GM12878 (cell line): Measurements from ENCODE around the gene ELL2. TPM values are rescaled to one million over a fixed set of nuclear protein-coding genes. Genes with fewer than 3 reads are reported as not detected.

Experiments
- ATAC-seq: fragments of 200-7000 bp; cut with Tn5 transposase; 3 replicates; pipeline ENCODE4 v1.9.1; 2020; ENCODE audit warnings: mild to moderate bottlenecking, moderate library complexity
- BruUV-seq: library from RNA; stranded (reverse); fragments of 400-500 nt; replicated peaks from 2 replicates; lab custom pipeline; 2021; lab: Mats Ljungman, UMichigan
- CTCF ChIA-PET: fragments of 300-600 bp; sonication (Branson Sonifier 250); formaldehyde crosslinking; extraction: SDS; loops from one replicate; lab custom pipeline; 2021; ENCODE audit warnings: inconsistent platforms; lab: Yijun Ruan, JAX
- POLR2A ChIA-PET: fragments of 350-600 bp; formaldehyde crosslinking; extraction: SDS; loops from one replicate; lab custom pipeline; 2021; ENCODE audit warnings: inconsistent platforms; lab: Charles Lee
- RAD21 ChIA-PET: fragments of 300-600 bp; sonication (Branson Sonifier 250); formaldehyde crosslinking; loops from one replicate; lab custom pipeline; 2023; ENCODE audit warnings: antibody characterized with exemption; ENCODE audit not compliant: unreplicated experiment; lab: Charles Lee
- SMC1A ChIA-PET: fragments of 300-600 bp; sonication (Branson Sonifier 250); formaldehyde crosslinking; loops from one replicate; lab custom pipeline; 2023; ENCODE audit not compliant: unreplicated experiment, uncharacterized antibody; lab: Charles Lee
- DNase-seq: peaks from one replicate; pipeline ENCODE4 v3.0.0-alpha.2; 2011; ENCODE audit warnings: low read depth, low spot score
- FAIRE-seq: peaks from 3 replicates; lab custom pipeline; 2011; peaks lifted over from hg19 to GRCh38; lab: Jason Lieb, UNC
- H2AFZ ChIP-seq: 2 replicates; pipeline ENCODE4 v1.6.0; 2011; ENCODE audit warnings: low read depth, low read length, control low read depth; ENCODE audit not compliant: control insufficient read depth
- H3K27ac ChIP-seq: 2 replicates; pipeline ENCODE4 v1.5.1; 2011; ENCODE audit warnings: control low read depth; ENCODE audit not compliant: control insufficient read depth, insufficient read depth
- H3K27me3 ChIP-seq, 2 experiments: replicated peaks in 1 of 2; 2 replicates each; pipeline versions ENCODE4 v1.6.0 to v1.6.1; 2011; ENCODE audit warnings: low read length in 1 of 2; ENCODE audit not compliant: control insufficient read depth in 2 of 2, insufficient read depth in 2 of 2
- H3K36me3 ChIP-seq, 2 experiments: 2 replicates each; pipeline ENCODE4 v1.5.1; 2011; ENCODE audit warnings: low read length in 1 of 2; ENCODE audit not compliant: control insufficient read depth in 2 of 2, insufficient read depth in 2 of 2
- H3K4me1 ChIP-seq: 2 replicates; pipeline ENCODE4 v1.6.1; 2011; ENCODE audit warnings: mild to moderate bottlenecking, low read length, moderate library complexity, mixed read lengths; ENCODE audit not compliant: control insufficient read depth, insufficient read depth
- H3K4me2 ChIP-seq: 2 replicates; pipeline ENCODE4 v1.6.0; 2011; ENCODE audit warnings: control low read depth; ENCODE audit not compliant: control insufficient read depth, insufficient read depth
- H3K4me3 ChIP-seq: fragments of 200-600 bp; sonication (generic); 2 replicates; pipeline ENCODE4 v1.5.1; 2016
- H3K79me2 ChIP-seq: 2 replicates; pipeline ENCODE4 v1.6.0; 2011; ENCODE audit warnings: low read length; ENCODE audit not compliant: control insufficient read depth, insufficient read depth
- H3K9ac ChIP-seq: 2 replicates; pipeline ENCODE4 v1.8.0; 2011; ENCODE audit warnings: low read length, control low read depth, mixed read lengths; ENCODE audit not compliant: control insufficient read depth, insufficient read depth
- H3K9me3 ChIP-seq: replicated peaks from 3 replicates; pipeline ENCODE4 v1.5.1; 2011; ENCODE audit warnings: mild to moderate bottlenecking, low read length; ENCODE audit not compliant: control insufficient read depth, insufficient read depth
- H4K20me1 ChIP-seq: 2 replicates; pipeline ENCODE4 v1.6.0; 2011; ENCODE audit not compliant: control insufficient read depth, insufficient read depth
- CBX3 ChIP-seq: fragments of 200-600 bp; sonication (generic); IDR thresholded peaks from 2 replicates; pipeline ENCODE4 v1.6.1; 2016; ENCODE audit warnings: low read depth, borderline replicate concordance
- CEBPB ChIP-seq, 2 experiments: fragments of 150-350 bp in 1 of 2; IDR thresholded peaks; 2 replicates each; pipeline ENCODE4 v1.6.1; 2012 to 2014; ENCODE audit warnings: low read depth in 2 of 2, low read length in 2 of 2, borderline replicate concordance in 1 of 2, inconsistent platforms in 1 of 2
- EGR1 ChIP-seq, 2 experiments: IDR thresholded peaks; 1 replicate in 1 of 2; 2 replicates in 1 of 2; pipeline ENCODE4 v1.6.1; 2011 to 2012; ENCODE audit warnings: low read depth in 2 of 2, low read length in 2 of 2, borderline replicate concordance in 1 of 2, mild to moderate bottlenecking in 1 of 2, moderate library complexity in 1 of 2
- GATAD2B ChIP-seq: fragments of 450-650 bp; conservative IDR thresholded peaks from 2 replicates; pipeline ENCODE4 v1.6.1; 2017; ENCODE audit warnings: low read depth, mild to moderate bottlenecking, moderate library complexity
- HDAC2 ChIP-seq: fragments of 200-600 bp; sonication (generic); IDR thresholded peaks from 2 replicates; pipeline ENCODE4 v1.6.1; 2017
- KLF5 ChIP-seq: fragments of 450-650 bp; IDR thresholded peaks from 2 replicates; pipeline ENCODE4 v1.6.1; 2014; ENCODE audit warnings: mild to moderate bottlenecking; ENCODE audit not compliant: partially characterized antibody
- LARP7 ChIP-seq: fragments of 450-650 bp; IDR thresholded peaks from 2 replicates; pipeline ENCODE4 v1.6.1; 2017; ENCODE audit warnings: mild to moderate bottlenecking
- MYC ChIP-seq: IDR thresholded peaks from 2 replicates; pipeline ENCODE4 v1.6.1; 2011; ENCODE audit warnings: mild to moderate bottlenecking, low read length, moderate library complexity, inconsistent platforms; ENCODE audit not compliant: insufficient read depth, insufficient replicate concordance, insufficient read length, severe bottlenecking
- SRF ChIP-seq, 2 experiments: IDR thresholded peaks; 2 replicates each; pipeline ENCODE4 v1.6.1; 2011; ENCODE audit warnings: low read depth in 2 of 2, low read length in 2 of 2, mild to moderate bottlenecking in 1 of 2, moderate library complexity in 1 of 2
- TCF3 ChIP-seq: IDR thresholded peaks from 2 replicates; pipeline ENCODE4 v1.6.1; 2012; ENCODE audit warnings: low read depth, mild to moderate bottlenecking, low read length, borderline replicate concordance; ENCODE audit not compliant: insufficient read depth
- ZBED1 ChIP-seq: IDR thresholded peaks from 2 replicates; pipeline ENCODE4 v1.6.1; 2016; ENCODE audit warnings: borderline replicate concordance
- WGBS: methylation state at CpG from one replicate; pipeline ENCODE4 v1.1.6; 2016; ENCODE audit warnings: low lambda C conversion rate; ENCODE audit not compliant: insufficient replicate concordance, insufficient coverage; ENCODE audit errors: missing lambda C conversion rate; 5-methylcytosine and 5-hydroxymethylcytosine counted together
- in situ Hi-C: fragments of 300-500 bp; cut with MboI; formaldehyde crosslinking; loops from 9 replicates; pipeline ENCODE4 v1.14.3; 2018; ENCODE audit warnings: mixed read lengths
- intact Hi-C: fragments of 100-400 bp; cut with micrococcal nuclease; formaldehyde crosslinking; loops from one replicate; pipeline ENCODE4 v1.14.2; 2022; ENCODE audit not compliant: unreplicated experiment
- polyA plus RNA-seq, 11 experiments: library from polyadenylated mRNA; depleted of rRNA in 4 of 11; unstranded in 6 of 11; stranded (reverse) in 5 of 11; fragments of >200 nt; fragmentation: Nextera tagmentation in 4 of 11; fragmentation: Illumina TruSeq in 1 of 11; extraction: Ambion mirVana in 4 of 11; extraction: Trizol in 1 of 11; gene quantifications; 1 replicate in 1 of 11; 2 replicates in 10 of 11; pipeline versions ENCODE4 v1.2.1 to v1.2.3, GENCODE V29; 2011 to 2016; ENCODE audit warnings: inconsistent platforms in 2 of 11, missing spikeins in 2 of 11, low read depth in 1 of 11
- total RNA-seq, 4 experiments: library from RNA; depleted of rRNA in 3 of 4; stranded (reverse); fragments of >200 nt in 3 of 4; fragmentation: Illumina TruSeq in 1 of 4; extraction: Trizol in 1 of 4; gene quantifications; 2 replicates each; pipeline versions ENCODE4 v1.2.1 to v1.2.3, GENCODE V29; 2013 to 2021
- TF ChIP-seq, protein P1 (sequence below): fragments of 150-350 bp; IDR thresholded peaks from 2 replicates; pipeline ENCODE4 v1.6.1; 2016; ENCODE audit warnings: low read depth, low read length
- TF ChIP-seq, protein P2 (sequence below): fragments of 450-650 bp; IDR thresholded peaks from 2 replicates; pipeline ENCODE4 v1.6.1; 2017; ENCODE audit warnings: mild to moderate bottlenecking, moderate library complexity
- TF ChIP-seq, protein P3 (sequence below): IDR thresholded peaks from 2 replicates; pipeline ENCODE4 v1.6.1; 2011; ENCODE audit warnings: borderline replicate concordance, low read depth, mild to moderate bottlenecking, moderate library complexity, mixed read lengths, low read length; ENCODE audit not compliant: insufficient read depth; ENCODE audit errors: extremely low read length

ELL2 gene
- total and polyA plus RNA-seq, 10 of the 15 experiments (the other 5 are each of a cell fraction or from before 2014, with no cell fraction given): 24.2 to 91.4 (median 57.4) TPM

- no peaks in the 10 kb centered on the region; the same call in 2 of the 3 replicates for H3K9me3 ChIP-seq
- RAD21 ChIA-PET: interaction anchor here (0.8 to 13.6 kb wide), 9 partner anchors 16 to 740 kb away, joined by 3 to 182 read pairs (median 5); no protein-coding TSS in a partner anchor
- in situ Hi-C loops (loop anchor here (5.0 kb wide), 1 partner anchor 94 kb away; no protein-coding TSS in a partner anchor), intact Hi-C loops (no loop called here)
- no peak overlapping the region for H3K9ac ChIP-seq
- no TSS peak for BruUV-seq
- H3K4me1 ChIP-seq: peaks cover 23% of the 10 kb centered on the region
- CTCF ChIA-PET: interaction anchor here (0.9 to 20.1 kb wide), 12 partner anchors 25 to 1321 kb away, joined by 3 to 360 read pairs (median 4); no protein-coding TSS in a partner anchor
- H4K20me1 ChIP-seq: no peaks in the 10 kb centered on the region
- DNase-seq (no peak), FAIRE-seq (no peak), ATAC-seq (no peak)
- no peak overlapping the region for H3K4me3 ChIP-seq
- H3K79me2 ChIP-seq: no peaks in the 10 kb centered on the region
- H2AFZ ChIP-seq: peak overlapping the region; percentile 13
- no peaks in the 10 kb centered on the region for H3K27me3 ChIP-seq
- POLR2A ChIA-PET: interaction anchor here (0.6 to 3.3 kb wide), 5 partner anchors 7 to 88 kb away, joined by 3 to 13 read pairs (median 5); no protein-coding TSS in a partner anchor
- no peak overlapping the region for H3K27ac ChIP-seq
- no peak overlapping the region for H3K4me2 ChIP-seq
- SMC1A ChIA-PET: interaction anchor here (0.6 to 18.3 kb wide), 23 partner anchors 9 to 733 kb away, joined by 3 to 289 read pairs (median 4); no protein-coding TSS in a partner anchor
- no peaks in the 10 kb centered on the region for H3K36me3 ChIP-seq
- WGBS: 49% methylated on average over 8 of the region's 8 CpGs
- no peak for TF ChIP-seq GATAD2B
- TF ChIP-seq, protein P1, sequence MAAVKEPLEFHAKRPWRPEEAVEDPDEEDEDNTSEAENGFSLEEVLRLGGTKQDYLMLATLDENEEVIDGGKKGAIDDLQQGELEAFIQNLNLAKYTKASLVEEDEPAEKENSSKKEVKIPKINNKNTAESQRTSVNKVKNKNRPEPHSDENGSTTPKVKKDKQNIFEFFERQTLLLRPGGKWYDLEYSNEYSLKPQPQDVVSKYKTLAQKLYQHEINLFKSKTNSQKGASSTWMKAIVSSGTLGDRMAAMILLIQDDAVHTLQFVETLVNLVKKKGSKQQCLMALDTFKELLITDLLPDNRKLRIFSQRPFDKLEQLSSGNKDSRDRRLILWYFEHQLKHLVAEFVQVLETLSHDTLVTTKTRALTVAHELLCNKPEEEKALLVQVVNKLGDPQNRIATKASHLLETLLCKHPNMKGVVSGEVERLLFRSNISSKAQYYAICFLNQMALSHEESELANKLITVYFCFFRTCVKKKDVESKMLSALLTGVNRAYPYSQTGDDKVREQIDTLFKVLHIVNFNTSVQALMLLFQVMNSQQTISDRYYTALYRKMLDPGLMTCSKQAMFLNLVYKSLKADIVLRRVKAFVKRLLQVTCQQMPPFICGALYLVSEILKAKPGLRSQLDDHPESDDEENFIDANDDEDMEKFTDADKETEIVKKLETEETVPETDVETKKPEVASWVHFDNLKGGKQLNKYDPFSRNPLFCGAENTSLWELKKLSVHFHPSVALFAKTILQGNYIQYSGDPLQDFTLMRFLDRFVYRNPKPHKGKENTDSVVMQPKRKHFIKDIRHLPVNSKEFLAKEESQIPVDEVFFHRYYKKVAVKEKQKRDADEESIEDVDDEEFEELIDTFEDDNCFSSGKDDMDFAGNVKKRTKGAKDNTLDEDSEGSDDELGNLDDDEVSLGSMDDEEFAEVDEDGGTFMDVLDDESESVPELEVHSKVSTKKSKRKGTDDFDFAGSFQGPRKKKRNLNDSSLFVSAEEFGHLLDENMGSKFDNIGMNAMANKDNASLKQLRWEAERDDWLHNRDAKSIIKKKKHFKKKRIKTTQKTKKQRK: no peak
- TF ChIP-seq TCF3: no peak
- TF ChIP-seq CEBPB (IDR thresholded peaks at IDR 0.05; ENCODE audit: borderline replicate concordance in 1 of 2, low read depth in 2 of 2, low read length in 2 of 2): no peak
- TF ChIP-seq, protein P2, sequence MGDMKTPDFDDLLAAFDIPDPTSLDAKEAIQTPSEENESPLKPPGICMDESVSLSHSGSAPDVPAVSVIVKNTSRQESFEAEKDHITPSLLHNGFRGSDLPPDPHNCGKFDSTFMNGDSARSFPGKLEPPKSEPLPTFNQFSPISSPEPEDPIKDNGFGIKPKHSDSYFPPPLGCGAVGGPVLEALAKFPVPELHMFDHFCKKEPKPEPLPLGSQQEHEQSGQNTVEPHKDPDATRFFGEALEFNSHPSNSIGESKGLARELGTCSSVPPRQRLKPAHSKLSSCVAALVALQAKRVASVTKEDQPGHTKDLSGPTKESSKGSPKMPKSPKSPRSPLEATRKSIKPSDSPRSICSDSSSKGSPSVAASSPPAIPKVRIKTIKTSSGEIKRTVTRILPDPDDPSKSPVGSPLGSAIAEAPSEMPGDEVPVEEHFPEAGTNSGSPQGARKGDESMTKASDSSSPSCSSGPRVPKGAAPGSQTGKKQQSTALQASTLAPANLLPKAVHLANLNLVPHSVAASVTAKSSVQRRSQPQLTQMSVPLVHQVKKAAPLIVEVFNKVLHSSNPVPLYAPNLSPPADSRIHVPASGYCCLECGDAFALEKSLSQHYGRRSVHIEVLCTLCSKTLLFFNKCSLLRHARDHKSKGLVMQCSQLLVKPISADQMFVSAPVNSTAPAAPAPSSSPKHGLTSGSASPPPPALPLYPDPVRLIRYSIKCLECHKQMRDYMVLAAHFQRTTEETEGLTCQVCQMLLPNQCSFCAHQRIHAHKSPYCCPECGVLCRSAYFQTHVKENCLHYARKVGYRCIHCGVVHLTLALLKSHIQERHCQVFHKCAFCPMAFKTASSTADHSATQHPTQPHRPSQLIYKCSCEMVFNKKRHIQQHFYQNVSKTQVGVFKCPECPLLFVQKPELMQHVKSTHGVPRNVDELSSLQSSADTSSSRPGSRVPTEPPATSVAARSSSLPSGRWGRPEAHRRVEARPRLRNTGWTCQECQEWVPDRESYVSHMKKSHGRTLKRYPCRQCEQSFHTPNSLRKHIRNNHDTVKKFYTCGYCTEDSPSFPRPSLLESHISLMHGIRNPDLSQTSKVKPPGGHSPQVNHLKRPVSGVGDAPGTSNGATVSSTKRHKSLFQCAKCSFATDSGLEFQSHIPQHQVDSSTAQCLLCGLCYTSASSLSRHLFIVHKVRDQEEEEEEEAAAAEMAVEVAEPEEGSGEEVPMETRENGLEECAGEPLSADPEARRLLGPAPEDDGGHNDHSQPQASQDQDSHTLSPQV: no peak
- no peak for TF ChIP-seq LARP7
- no peak for TF ChIP-seq SRF (IDR thresholded peaks at IDR 0.05; ENCODE audit: low read depth in 2 of 2, low read length in 2 of 2)
- no peak for TF ChIP-seq ZBED1
- TF ChIP-seq KLF5: no peak
- TF ChIP-seq, protein P3, sequence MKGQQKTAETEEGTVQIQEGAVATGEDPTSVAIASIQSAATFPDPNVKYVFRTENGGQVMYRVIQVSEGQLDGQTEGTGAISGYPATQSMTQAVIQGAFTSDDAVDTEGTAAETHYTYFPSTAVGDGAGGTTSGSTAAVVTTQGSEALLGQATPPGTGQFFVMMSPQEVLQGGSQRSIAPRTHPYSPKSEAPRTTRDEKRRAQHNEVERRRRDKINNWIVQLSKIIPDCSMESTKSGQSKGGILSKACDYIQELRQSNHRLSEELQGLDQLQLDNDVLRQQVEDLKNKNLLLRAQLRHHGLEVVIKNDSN: no peak
- TF ChIP-seq HDAC2: no peak
- no peak for TF ChIP-seq CBX3
- TF ChIP-seq EGR1 (IDR thresholded peaks at IDR 0.05; ENCODE audit: borderline replicate concordance in 1 of 2, low read depth in 2 of 2, low read length in 2 of 2): no peak
- no peak for TF ChIP-seq MYC
These were observed 98.8 kb downstream of the ELL2 start for GRCh38 chr5:95862671-95863382.
